ENCODE measurements around the gene RAD1.

The RAD1 gene

GRCh38 chr5:34915856-34916192 is 520 bp upstream of the RAD1 start:
- DNase-seq: no peak

- peak; percentile 13 for DNase-seq
Observed at GRCh38 chr5:34914671-34915138, 599 bp downstream of the RAD1 start.

GRCh38 chr5:34913072-34913471 is 2.2 kb downstream of the RAD1 start:
- no peak for DNase-seq

- no peak for DNase-seq
Observed at GRCh38 chr5:34905564-34905963, 9.7 kb downstream of the RAD1 start.

GRCh38 chr5:34903260-34903659 is 12.0 kb downstream of the RAD1 start:
- DNase-seq: no peak

- no peak for DNase-seq
Observed at GRCh38 chr5:34900652-34901051, 14.7 kb downstream of the RAD1 start.

- no peak for DNase-seq
Observed at GRCh38 chr5:34899066-34899465, 16.2 kb downstream of the RAD1 start.

- DNase-seq: peak; percentile 47
Observed at GRCh38 chr5:34898258-34898895, 16.9 kb downstream of the RAD1 start.

- no peak for DNase-seq
Observed at GRCh38 chr5:34897646-34898045, 17.7 kb downstream of the RAD1 start.

- DNase-seq: no peak
Observed at GRCh38 chr5:34895641-34896419, 19.5 kb downstream of the RAD1 start.

GRCh38 chr5:34894716-34895115 is 20.6 kb downstream of the RAD1 start:
- no peak for DNase-seq

GRCh38 chr5:34892414-34892813 is 22.9 kb downstream of the RAD1 start:
- no peak for DNase-seq

- DNase-seq: no peak
Observed at GRCh38 chr5:34891981-34892380, 23.3 kb downstream of the RAD1 start.

- DNase-seq: no peak
Observed at GRCh38 chr5:34889394-34889793, 25.9 kb downstream of the RAD1 start.

GRCh38 chr5:34886392-34887119 is 28.7 kb downstream of the RAD1 start:
- no peak for DNase-seq

- DNase-seq: no peak
Observed at GRCh38 chr5:34881246-34881645, 34.1 kb downstream of the RAD1 start.

- no peak for DNase-seq
Observed at GRCh38 chr5:34876275-34876674, 39.0 kb downstream of the RAD1 start.

GRCh38 chr5:34870382-34870781 is 44.9 kb downstream of the RAD1 start:
- no peak for DNase-seq

- no peak for DNase-seq
Observed at GRCh38 chr5:34869256-34869655, 46.0 kb downstream of the RAD1 start.

GRCh38 chr5:34868791-34869190 is 46.5 kb downstream of the RAD1 start:
- DNase-seq: no peak

GRCh38 chr5:34867660-34868059 is 47.6 kb downstream of the RAD1 start:
- no peak for DNase-seq

- no peak for DNase-seq
Observed at GRCh38 chr5:34866989-34867471, 48.3 kb downstream of the RAD1 start.

- no peak for DNase-seq
Observed at GRCh38 chr5:34865091-34865490, 50.2 kb downstream of the RAD1 start.

- DNase-seq: no peak
Observed at GRCh38 chr5:34863946-34864345, 51.4 kb downstream of the RAD1 start.

All from stimulated activated CD4-positive, alpha-beta T cell treated with anti-CD3 and anti-CD28 coated beads, Interleukin-1b, Interleukin-23, amount 100 ng/mL, for 48 hours (primary cell).